SK-N-SH treated with all-trans-retinoic acid at 6 μM for 48 hours (cell line): ENCODE results near the gene AP3B1.

Experiments
- ATAC-seq: fragments of 200-7000 bp; cut with Tn5 transposase; 3 replicates; pipeline ENCODE4 v1.9.1; 2020; ENCODE audit warnings: mild to moderate bottlenecking, moderate library complexity
- ARNTL ChIP-seq: fragments of 450-650 bp; formaldehyde crosslinking; IDR thresholded peaks from 2 replicates; pipeline ENCODE4 v1.5.0; 2020; ENCODE audit warnings: low read depth, mild to moderate bottlenecking, moderate library complexity, borderline replicate concordance
- BACH2 ChIP-seq: fragments of 250-450 bp; sonication (Bioruptor Pico); IDR thresholded peaks from 2 replicates; pipeline ENCODE4 v1.9.0; 2021; ENCODE audit warnings: mild to moderate bottlenecking, borderline replicate concordance
- CREB5 ChIP-seq: fragments of 250-450 bp; sonication (Bioruptor Pico); IDR thresholded peaks from 2 replicates; pipeline ENCODE4 v1.5.1; 2020; ENCODE audit warnings: low read depth, mild to moderate bottlenecking, moderate library complexity
- CSDC2 ChIP-seq: fragments of 250-450 bp; sonication (Bioruptor Pico); IDR thresholded peaks from 2 replicates; pipeline ENCODE4 v1.5.0; 2020; ENCODE audit warnings: mild to moderate bottlenecking, moderate library complexity
- CSRNP3 ChIP-seq: fragments of 250-450 bp; sonication (Bioruptor Pico); IDR thresholded peaks from 2 replicates; pipeline ENCODE4 v1.5.1; 2021; ENCODE audit warnings: mild to moderate bottlenecking, moderate library complexity
- ESRRG ChIP-seq: fragments of 250-450 bp; sonication (Bioruptor Pico); IDR thresholded peaks from 2 replicates; pipeline ENCODE4 v1.6.1; 2021; ENCODE audit warnings: mild to moderate bottlenecking
- GLIS3 ChIP-seq: fragments of 250-450 bp; sonication (Bioruptor Pico); IDR thresholded peaks from 2 replicates; pipeline ENCODE4 v1.5.0; 2020; ENCODE audit warnings: mild to moderate bottlenecking, moderate library complexity
- ISL1 ChIP-seq: fragments of 250-450 bp; sonication (Bioruptor Pico); IDR thresholded peaks from 2 replicates; pipeline ENCODE4 v2.1.2; 2022; ENCODE audit warnings: mild to moderate bottlenecking, moderate library complexity
- OSR1 ChIP-seq: fragments of 250-450 bp; sonication (Bioruptor Pico); IDR thresholded peaks from 2 replicates; pipeline ENCODE4 v1.8.0; 2022; ENCODE audit warnings: moderate library complexity, mild to moderate bottlenecking, inconsistent platforms
- PATZ1 ChIP-seq: fragments of 250-450 bp; sonication (Bioruptor Pico); IDR thresholded peaks from 2 replicates; pipeline ENCODE4 v1.8.0; 2020; ENCODE audit warnings: mild to moderate bottlenecking, moderate library complexity, borderline replicate concordance
- POU6F1 ChIP-seq: fragments of 250-450 bp; sonication (Bioruptor Pico); IDR thresholded peaks from 2 replicates; pipeline ENCODE4 v1.8.0; 2021; ENCODE audit warnings: low read depth, mild to moderate bottlenecking, moderate library complexity, borderline replicate concordance
- PPARA ChIP-seq: fragments of 250-450 bp; sonication (Bioruptor Pico); IDR thresholded peaks from 2 replicates; pipeline ENCODE4 v1.5.0; 2020; ENCODE audit warnings: mild to moderate bottlenecking, borderline replicate concordance
- RARB ChIP-seq: fragments of 250-450 bp; sonication (Bioruptor Pico); IDR thresholded peaks from 2 replicates; pipeline ENCODE4 v1.8.0; 2021; ENCODE audit warnings: mild to moderate bottlenecking, moderate library complexity
- TCF4 ChIP-seq: fragments of 250-450 bp; sonication (Bioruptor Pico); IDR thresholded peaks from 2 replicates; pipeline ENCODE4 v1.8.0; 2021; ENCODE audit warnings: mild to moderate bottlenecking, moderate library complexity, borderline replicate concordance
- TOX ChIP-seq: fragments of 250-450 bp; sonication (Bioruptor Pico); IDR thresholded peaks from 2 replicates; pipeline ENCODE4 v1.8.0; 2021; ENCODE audit warnings: mild to moderate bottlenecking, moderate library complexity, borderline replicate concordance
- TSHZ2 ChIP-seq: fragments of 250-450 bp; sonication (Bioruptor Pico); IDR thresholded peaks from 2 replicates; pipeline ENCODE4 v1.5.0; 2020; ENCODE audit warnings: mild to moderate bottlenecking, moderate library complexity
- ZC3H10 ChIP-seq: fragments of 250-450 bp; sonication (Bioruptor Pico); IDR thresholded peaks from 2 replicates; pipeline ENCODE4 v1.5.1; 2021; ENCODE audit warnings: mild to moderate bottlenecking, moderate library complexity
- ZFP3 ChIP-seq: fragments of 250-450 bp; sonication (Bioruptor Pico); IDR thresholded peaks from 2 replicates; pipeline ENCODE4 v1.5.0; 2020; ENCODE audit warnings: mild to moderate bottlenecking, moderate library complexity
- ZFP30 ChIP-seq: fragments of 450-650 bp; formaldehyde crosslinking; IDR thresholded peaks from 2 replicates; pipeline ENCODE4 v1.5.0; 2022; ENCODE audit warnings: mild to moderate bottlenecking, moderate library complexity
- ZNF565 ChIP-seq: fragments of 450-650 bp; formaldehyde crosslinking; conservative IDR thresholded peaks from 2 replicates; pipeline ENCODE4 v1.5.0; 2020; ENCODE audit warnings: low read depth, mild to moderate bottlenecking, moderate library complexity
- ZNF70 ChIP-seq: fragments of 450-650 bp; formaldehyde crosslinking; IDR thresholded peaks from 2 replicates; pipeline ENCODE4 v1.5.0; 2020; ENCODE audit warnings: mild to moderate bottlenecking, moderate library complexity
- ZNF8 ChIP-seq: fragments of 450-650 bp; formaldehyde crosslinking; IDR thresholded peaks from 2 replicates; pipeline ENCODE4 v1.5.0; 2020; ENCODE audit warnings: mild to moderate bottlenecking, moderate library complexity

The AP3B1 gene

GRCh38 chr5:77990020-77990419 lies 304.5 kb downstream of the AP3B1 start:
- no peak for TF ChIP-seq ZNF8
- TF ChIP-seq CSRNP3 (CRISPR knock-in tag), result no peak
- TF ChIP-seq GLIS3 (CRISPR knock-in tag), result no peak
- no peak for TF ChIP-seq CSDC2 (CRISPR knock-in tag)
- TF ChIP-seq ZFP30 (CRISPR knock-in tag), result no peak
- no peak for TF ChIP-seq ISL1 (CRISPR knock-in tag)
- TF ChIP-seq ZC3H10 (CRISPR knock-in tag), result no peak
- TF ChIP-seq ZFP3 (CRISPR knock-in tag), result no peak
- TF ChIP-seq TSHZ2 (CRISPR knock-in tag), result no peak
- TF ChIP-seq PPARA (CRISPR knock-in tag), result no peak
- TF ChIP-seq TCF4 (CRISPR knock-in tag), result no peak
- no peak for TF ChIP-seq ESRRG
- no peak for TF ChIP-seq ZNF565 (CRISPR knock-in tag)
- no peak for TF ChIP-seq POU6F1
- TF ChIP-seq CREB5 (CRISPR knock-in tag), result no peak
- no peak for TF ChIP-seq BACH2 (CRISPR knock-in tag)
- no peak for TF ChIP-seq ZNF70 (CRISPR knock-in tag)
- TF ChIP-seq RARB (CRISPR knock-in tag), result no peak
- no peak for TF ChIP-seq ARNTL (CRISPR knock-in tag)
- TF ChIP-seq PATZ1 (CRISPR knock-in tag), result no peak
- ATAC-seq, result no peak

GRCh38 chr5:77987988-77988387 lies 306.5 kb downstream of the AP3B1 start:
- no peak for TF ChIP-seq ZFP3 (CRISPR knock-in tag)
- TF ChIP-seq ZNF8, result no peak
- TF ChIP-seq RARB (CRISPR knock-in tag), result no peak
- TF ChIP-seq ZNF70 (CRISPR knock-in tag), result no peak
- no peak for TF ChIP-seq PPARA (CRISPR knock-in tag)
- no peak for TF ChIP-seq ESRRG
- no peak for TF ChIP-seq BACH2 (CRISPR knock-in tag)
- TF ChIP-seq GLIS3 (CRISPR knock-in tag), result no peak
- TF ChIP-seq TCF4 (CRISPR knock-in tag), result no peak
- TF ChIP-seq, all 23 proteins: peak for 0
- ATAC-seq, result no peak

GRCh38 chr5:77987331-77987730 lies 307.2 kb downstream of the AP3B1 start:
- peak; percentile 32; the same call in 1 of the 3 replicates for ATAC-seq
- TF ChIP-seq ZC3H10 (CRISPR knock-in tag) (no peak), TCF4 (CRISPR knock-in tag) (peak; percentile 95), CREB5 (CRISPR knock-in tag) (0 out of 2 replicates have a peak, but pooled peaks have one; percentile 37), TOX (CRISPR knock-in tag) (no peak), ISL1 (CRISPR knock-in tag) (no peak), POU6F1 (no peak), CSDC2 (CRISPR knock-in tag) (no peak), ZNF565 (CRISPR knock-in tag) (no peak), BACH2 (CRISPR knock-in tag) (no peak), GLIS3 (CRISPR knock-in tag) (peak; percentile 59; the same call in 1 of the 2 replicates), PATZ1 (CRISPR knock-in tag) (no peak), OSR1 (CRISPR knock-in tag) (no peak), ZNF70 (CRISPR knock-in tag) (no peak), ZFP3 (CRISPR knock-in tag) (no peak), ZNF8 (no peak)
